Fibroblast of lung (primary cell): ENCODE data around the gene KRTAP3-2.

Source experiments
- EZH2 ChIP-seq: IDR thresholded peaks from 2 replicates; pipeline ENCODE4 v1.5.1; 2012; ENCODE audit warnings: low read length, control low read depth, mild to moderate bottlenecking; ENCODE audit errors: missing control alignments
- TF ChIP-seq, protein P1 (sequence below), 2 donors: IDR thresholded peaks in 1 of 2; conservative IDR thresholded peaks in 1 of 2; 1 replicate in 1 of 2; 2 replicates in 1 of 2; pipeline ENCODE4 v1.5.1; 2011 to 2012; ENCODE audit warnings: low read length in 2 of 2, control low read depth in 1 of 2, inconsistent platforms in 1 of 2, low read depth in 1 of 2, mild to moderate bottlenecking in 1 of 2

DNA sequence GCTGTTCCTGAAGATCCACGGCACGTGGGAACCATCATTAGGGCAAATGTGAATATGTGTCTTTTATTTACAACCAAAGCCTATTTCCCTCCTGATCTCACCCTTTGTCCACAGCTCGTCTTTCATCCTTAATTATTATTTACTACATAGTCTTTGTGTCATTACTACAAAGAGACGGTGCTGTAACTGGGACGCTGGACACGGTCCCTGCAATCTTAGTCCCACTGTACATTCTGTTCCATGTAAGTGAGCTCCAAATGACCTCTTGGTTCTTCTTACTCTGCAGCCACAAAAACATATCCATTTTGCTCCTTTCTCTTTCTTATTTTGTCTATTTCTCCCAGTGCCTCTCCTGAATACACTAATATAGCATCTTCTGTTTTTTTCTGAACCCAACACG is 49.5 kb downstream of the KRTAP3-2 start:
- TF ChIP-seq, protein P1, sequence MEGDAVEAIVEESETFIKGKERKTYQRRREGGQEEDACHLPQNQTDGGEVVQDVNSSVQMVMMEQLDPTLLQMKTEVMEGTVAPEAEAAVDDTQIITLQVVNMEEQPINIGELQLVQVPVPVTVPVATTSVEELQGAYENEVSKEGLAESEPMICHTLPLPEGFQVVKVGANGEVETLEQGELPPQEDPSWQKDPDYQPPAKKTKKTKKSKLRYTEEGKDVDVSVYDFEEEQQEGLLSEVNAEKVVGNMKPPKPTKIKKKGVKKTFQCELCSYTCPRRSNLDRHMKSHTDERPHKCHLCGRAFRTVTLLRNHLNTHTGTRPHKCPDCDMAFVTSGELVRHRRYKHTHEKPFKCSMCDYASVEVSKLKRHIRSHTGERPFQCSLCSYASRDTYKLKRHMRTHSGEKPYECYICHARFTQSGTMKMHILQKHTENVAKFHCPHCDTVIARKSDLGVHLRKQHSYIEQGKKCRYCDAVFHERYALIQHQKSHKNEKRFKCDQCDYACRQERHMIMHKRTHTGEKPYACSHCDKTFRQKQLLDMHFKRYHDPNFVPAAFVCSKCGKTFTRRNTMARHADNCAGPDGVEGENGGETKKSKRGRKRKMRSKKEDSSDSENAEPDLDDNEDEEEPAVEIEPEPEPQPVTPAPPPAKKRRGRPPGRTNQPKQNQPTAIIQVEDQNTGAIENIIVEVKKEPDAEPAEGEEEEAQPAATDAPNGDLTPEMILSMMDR (conservative IDR thresholded peaks at IDR 0.05 in 1 of 2, IDR thresholded peaks at IDR 0.05 in 1 of 2; ENCODE audit: low read depth in 1 of 2, low read length in 2 of 2) = no peak
- TF ChIP-seq EZH2 = no peak
